ENCODE measurements around the gene NPRL2.

Gene NPRL2

GRCh38 chr3:50365080-50365841, 14.7 kb upstream of the NPRL2 start:
- H3K4me3 ChIP-seq (ENCODE audit: low read length): no peak overlapping the region
- H3K27me3 ChIP-seq (ENCODE audit: insufficient read depth, low read length): peaks cover 32% of the 10 kb centered on the region
- H2AFZ ChIP-seq (ENCODE audit: low read depth, low read length): no peak overlapping the region
- no peaks in the 10 kb centered on the region for H3K9me3 ChIP-seq (ENCODE audit: low read length)
- H3K4me1 ChIP-seq (ENCODE audit: insufficient read depth, low read length): no peaks in the 10 kb centered on the region
- H3K36me3 ChIP-seq (ENCODE audit: insufficient read depth, low read length): no peaks in the 10 kb centered on the region

GRCh38 chr3:50364573-50365079, 14.1 kb upstream of the NPRL2 start:
- no peak overlapping the region for H3K4me3 ChIP-seq (ENCODE audit: low read length)
- peaks cover 27% of the 10 kb centered on the region for H3K27me3 ChIP-seq (ENCODE audit: insufficient read depth, low read length)
- no peaks in the 10 kb centered on the region for H3K9me3 ChIP-seq (ENCODE audit: low read length)
- H3K36me3 ChIP-seq (ENCODE audit: insufficient read depth, low read length): no peaks in the 10 kb centered on the region
- no peaks in the 10 kb centered on the region for H3K4me1 ChIP-seq (ENCODE audit: insufficient read depth, low read length)
- H2AFZ ChIP-seq (ENCODE audit: low read depth, low read length): no peak overlapping the region

GRCh38 chr3:50359760-50360110, 9.2 kb upstream of the NPRL2 start:
- no peaks in the 10 kb centered on the region for H3K9me3 ChIP-seq (ENCODE audit: low read length)
- peaks cover 25% of the 10 kb centered on the region for H3K36me3 ChIP-seq (ENCODE audit: insufficient read depth, low read length)
- H3K4me3 ChIP-seq (ENCODE audit: low read length): peak overlapping the region; percentile 80
- peaks cover 30% of the 10 kb centered on the region for H3K4me1 ChIP-seq (ENCODE audit: insufficient read depth, low read length)
- H3K27me3 ChIP-seq (ENCODE audit: insufficient read depth, low read length): peaks cover 12% of the 10 kb centered on the region
- H2AFZ ChIP-seq (ENCODE audit: low read depth, low read length): peak overlapping the region; percentile 39

- peaks cover 30% of the 10 kb centered on the region for H3K36me3 ChIP-seq (ENCODE audit: insufficient read depth, low read length)
- H3K4me3 ChIP-seq (ENCODE audit: low read length): peak within 1 kb of the TSS; percentile 80
- no peaks in the 10 kb centered on the region for H3K9me3 ChIP-seq (ENCODE audit: low read length)
- peaks cover 7% of the 10 kb centered on the region for H3K27me3 ChIP-seq (ENCODE audit: insufficient read depth, low read length)
- peak within 1 kb of the TSS; percentile 39 for H2AFZ ChIP-seq (ENCODE audit: low read depth, low read length)
- peaks cover 30% of the 10 kb centered on the region for H3K4me1 ChIP-seq (ENCODE audit: insufficient read depth, low read length)
Measured at GRCh38 chr3:50358911-50359759, 8.6 kb upstream of the NPRL2 start, which contains the start of gene TMEM115. TSS of gene TMEM115 (minus strand) at chr3:50359521. CDS start at chr3:50359063, 458 bp downstream.

GRCh38 chr3:50358355-50358910, 7.9 kb upstream of the NPRL2 start:
- Histone ChIP-seq H2AFZ (ENCODE audit: low read depth, low read length) (no peak overlapping the region), H3K4me1 (ENCODE audit: insufficient read depth, low read length) (peaks cover 30% of the 10 kb centered on the region), H3K4me3 (ENCODE audit: low read length) (peak overlapping the region; percentile 80), H3K36me3 (ENCODE audit: insufficient read depth, low read length) (peaks cover 37% of the 10 kb centered on the region), H3K27me3 (ENCODE audit: insufficient read depth, low read length) (peaks cover under 1% of the 10 kb centered on the region), H3K9me3 (ENCODE audit: low read length) (no peaks in the 10 kb centered on the region)

GRCh38 chr3:50357481-50357880, 6.9 kb upstream of the NPRL2 start:
- no peak overlapping the region for H2AFZ ChIP-seq (ENCODE audit: low read depth, low read length)
- peaks cover 40% of the 10 kb centered on the region for H3K36me3 ChIP-seq (ENCODE audit: insufficient read depth, low read length)
- no peaks in the 10 kb centered on the region for H3K27me3 ChIP-seq (ENCODE audit: insufficient read depth, low read length)
- H3K4me3 ChIP-seq (ENCODE audit: low read length): peak overlapping the region; percentile 80
- no peaks in the 10 kb centered on the region for H3K9me3 ChIP-seq (ENCODE audit: low read length)
- peaks cover 30% of the 10 kb centered on the region for H3K4me1 ChIP-seq (ENCODE audit: insufficient read depth, low read length)

GRCh38 chr3:50356553-50356952, 6.0 kb upstream of the NPRL2 start:
- Histone ChIP-seq H3K36me3 (ENCODE audit: insufficient read depth, low read length) (peaks cover 40% of the 10 kb centered on the region), H3K4me3 (ENCODE audit: low read length) (peak overlapping the region; percentile 80), H2AFZ (ENCODE audit: low read depth, low read length) (no peak overlapping the region), H3K9me3 (ENCODE audit: low read length) (no peaks in the 10 kb centered on the region), H3K4me1 (ENCODE audit: insufficient read depth, low read length) (peaks cover 32% of the 10 kb centered on the region), H3K27me3 (ENCODE audit: insufficient read depth, low read length) (no peaks in the 10 kb centered on the region)

- H2AFZ ChIP-seq (ENCODE audit: low read depth, low read length): no peak overlapping the region
- peaks cover 40% of the 10 kb centered on the region for H3K36me3 ChIP-seq (ENCODE audit: insufficient read depth, low read length)
- peaks cover 38% of the 10 kb centered on the region for H3K4me1 ChIP-seq (ENCODE audit: insufficient read depth, low read length)
- peak overlapping the region; percentile 80 for H3K4me3 ChIP-seq (ENCODE audit: low read length)
- no peaks in the 10 kb centered on the region for H3K27me3 ChIP-seq (ENCODE audit: insufficient read depth, low read length)
- no peaks in the 10 kb centered on the region for H3K9me3 ChIP-seq (ENCODE audit: low read length)
Measured at GRCh38 chr3:50355829-50356552, 5.4 kb upstream of the NPRL2 start.

GRCh38 chr3:50354850-50355249, 4.3 kb upstream of the NPRL2 start:
- Histone ChIP-seq H2AFZ (ENCODE audit: low read depth, low read length) (no peak overlapping the region), H3K9me3 (ENCODE audit: low read length) (no peaks in the 10 kb centered on the region), H3K36me3 (ENCODE audit: insufficient read depth, low read length) (peaks cover 40% of the 10 kb centered on the region), H3K4me3 (ENCODE audit: low read length) (no peak overlapping the region), H3K27me3 (ENCODE audit: insufficient read depth, low read length) (no peaks in the 10 kb centered on the region), H3K4me1 (ENCODE audit: insufficient read depth, low read length) (peaks cover 44% of the 10 kb centered on the region)

GRCh38 chr3:50354186-50354764, 3.7 kb upstream of the NPRL2 start:
- Histone ChIP-seq H3K9me3 (ENCODE audit: low read length) (no peaks in the 10 kb centered on the region), H3K27me3 (ENCODE audit: insufficient read depth, low read length) (no peaks in the 10 kb centered on the region), H2AFZ (ENCODE audit: low read depth, low read length) (no peak overlapping the region), H3K4me3 (ENCODE audit: low read length) (no peak overlapping the region), H3K4me1 (ENCODE audit: insufficient read depth, low read length) (peaks cover 47% of the 10 kb centered on the region), H3K36me3 (ENCODE audit: insufficient read depth, low read length) (peaks cover 40% of the 10 kb centered on the region)

- no peaks in the 10 kb centered on the region for H3K27me3 ChIP-seq (ENCODE audit: insufficient read depth, low read length)
- H3K36me3 ChIP-seq (ENCODE audit: insufficient read depth, low read length): peaks cover 43% of the 10 kb centered on the region
- H3K4me3 ChIP-seq (ENCODE audit: low read length): no peak overlapping the region
- no peak overlapping the region for H2AFZ ChIP-seq (ENCODE audit: low read depth, low read length)
- peaks cover 45% of the 10 kb centered on the region for H3K4me1 ChIP-seq (ENCODE audit: insufficient read depth, low read length)
- no peaks in the 10 kb centered on the region for H3K9me3 ChIP-seq (ENCODE audit: low read length)
Measured at GRCh38 chr3:50353245-50354004, 2.9 kb upstream of the NPRL2 start.

GRCh38 chr3:50352781-50353180, 2.2 kb upstream of the NPRL2 start:
- Histone ChIP-seq H3K9me3 (ENCODE audit: low read length) (no peaks in the 10 kb centered on the region), H3K36me3 (ENCODE audit: insufficient read depth, low read length) (peaks cover 40% of the 10 kb centered on the region)

More at GRCh38 chr3:50352781-50353180, 2.2 kb upstream of the NPRL2 start:
- Histone ChIP-seq H3K4me1 (ENCODE audit: insufficient read depth, low read length) (peaks cover 39% of the 10 kb centered on the region), H3K4me3 (ENCODE audit: low read length) (no peak overlapping the region), H3K27me3 (ENCODE audit: insufficient read depth, low read length) (no peaks in the 10 kb centered on the region), H2AFZ (ENCODE audit: low read depth, low read length) (no peak overlapping the region)
